ENCODE measurements around the gene MCF2L. TPM values are rescaled to one million over a fixed set of nuclear protein-coding genes. Genes with fewer than 3 reads are reported as not detected.
A peak's percentile ranks its signal among the peaks of the same experiment; 100 is the strongest.

The MCF2L gene
- total RNA-seq, 4 donors from 2014 or later: 10.2 to 25.4 (median 16.9) TPM

DNA sequence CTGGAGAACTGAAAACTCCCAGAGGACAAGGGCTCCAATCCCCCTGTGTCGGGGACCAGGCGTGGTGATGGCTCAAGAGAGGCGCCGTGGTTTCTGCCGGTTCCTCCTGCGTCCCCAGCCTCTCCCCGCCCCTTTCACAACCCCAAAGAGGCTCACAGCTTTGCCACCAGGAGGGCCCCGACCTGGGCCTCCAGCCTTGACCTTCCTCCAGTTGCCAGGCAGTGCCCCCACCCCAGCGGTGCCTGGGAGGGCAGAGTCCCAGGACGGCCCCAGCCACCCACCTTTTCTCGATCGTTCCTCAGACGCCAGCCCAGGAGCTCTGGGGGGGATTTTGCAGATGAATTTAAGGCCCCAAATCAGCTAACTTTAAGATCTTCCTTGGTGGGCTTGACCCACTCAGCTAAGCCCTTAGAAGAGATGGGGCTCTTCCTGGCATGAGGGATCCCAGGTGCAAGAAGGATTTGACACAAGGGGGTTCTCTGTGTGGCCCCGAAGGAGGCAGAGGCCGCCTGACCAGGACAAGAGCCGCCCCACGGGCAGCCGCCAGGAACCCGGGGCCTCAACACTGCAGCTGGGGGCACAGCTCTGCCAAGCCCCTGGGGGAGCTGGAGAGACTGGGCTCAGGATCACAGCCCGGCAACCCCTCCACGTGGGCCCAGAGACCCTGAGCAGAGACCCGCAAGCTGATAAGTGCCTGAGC, 47.0 kb downstream of the MCF2L start:
- peaks cover 10 to 57% (median 32%) of the 10 kb centered on the region in 3 donors for H3K4me1 ChIP-seq
- no peaks in the 10 kb centered on the region for H3K9me3 ChIP-seq
- no peak for DNase-seq
- H3K27me3 ChIP-seq: no peaks in the 10 kb centered on the region
- H3K27ac ChIP-seq: no peak overlapping the region
- H3K4me3 ChIP-seq: no peak overlapping the region
- 71 to 80% methylated on average over 1 to 6 of the region's 22 CpGs for WGBS, 2 donors
- no peak for TF ChIP-seq POLR2A (IDR thresholded peaks at IDR 0.05)
- no peak for TF ChIP-seq CTCF (IDR thresholded peaks at IDR 0.05)
- intact Hi-C loops (cut with DNase I): no loop called here
- H3K36me3 ChIP-seq: no peaks in the 10 kb centered on the region

DNA sequence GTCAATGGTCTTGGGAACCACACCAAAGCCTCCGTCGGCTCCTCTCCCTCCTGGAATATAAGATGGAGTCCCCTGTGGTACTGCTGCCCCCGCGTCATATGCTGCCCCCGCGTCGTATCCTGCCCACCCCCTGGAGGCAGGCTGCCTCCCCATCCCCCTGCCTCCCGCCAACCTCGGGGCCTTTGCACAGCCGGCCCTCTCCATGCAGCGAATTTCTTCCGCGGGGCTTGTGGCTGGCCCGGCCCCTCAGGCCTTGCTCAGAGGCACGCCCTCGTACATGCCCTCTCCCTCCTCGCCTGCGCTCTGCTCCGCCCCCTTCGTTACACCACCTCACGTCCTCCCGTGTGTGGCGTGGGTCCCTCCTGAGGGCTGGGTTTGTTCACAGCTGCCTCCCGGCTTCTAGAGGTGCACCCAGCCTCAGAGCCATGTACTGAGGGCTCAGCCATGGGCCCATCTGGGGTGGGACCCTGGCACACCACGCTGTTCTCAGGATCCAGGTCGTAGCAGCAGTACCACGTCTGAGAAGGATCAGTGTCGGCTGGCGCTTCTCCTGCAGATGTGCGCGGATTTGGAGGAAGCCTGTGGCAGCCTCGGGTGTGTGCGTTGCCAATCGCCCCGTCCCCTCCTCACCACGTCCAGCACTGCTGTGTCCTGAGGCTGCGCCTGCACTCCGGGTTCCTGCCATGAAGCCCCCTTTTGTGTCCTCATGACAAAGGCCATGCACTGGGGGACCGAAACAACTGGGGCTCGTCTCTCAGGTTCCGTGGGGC, 47.7 kb downstream of the MCF2L start:
- no peak overlapping the region for H3K27ac ChIP-seq
- no peak for DNase-seq
- 86 to 87% methylated on average over 19 to 26 of the region's 41 CpGs for WGBS, 2 donors
- no peaks in the 10 kb centered on the region for H3K9me3 ChIP-seq
- H3K27me3 ChIP-seq: no peaks in the 10 kb centered on the region
- H3K4me3 ChIP-seq: no peak overlapping the region
- H3K4me1 ChIP-seq: peaks cover 10 to 61% (median 33%) of the 10 kb centered on the region in 3 donors
- TF ChIP-seq POLR2A (IDR thresholded peaks at IDR 0.05) (no peak), CTCF (IDR thresholded peaks at IDR 0.05) (no peak)
- H3K36me3 ChIP-seq: no peaks in the 10 kb centered on the region
- intact Hi-C loops (cut with DNase I): no loop called here

DNA sequence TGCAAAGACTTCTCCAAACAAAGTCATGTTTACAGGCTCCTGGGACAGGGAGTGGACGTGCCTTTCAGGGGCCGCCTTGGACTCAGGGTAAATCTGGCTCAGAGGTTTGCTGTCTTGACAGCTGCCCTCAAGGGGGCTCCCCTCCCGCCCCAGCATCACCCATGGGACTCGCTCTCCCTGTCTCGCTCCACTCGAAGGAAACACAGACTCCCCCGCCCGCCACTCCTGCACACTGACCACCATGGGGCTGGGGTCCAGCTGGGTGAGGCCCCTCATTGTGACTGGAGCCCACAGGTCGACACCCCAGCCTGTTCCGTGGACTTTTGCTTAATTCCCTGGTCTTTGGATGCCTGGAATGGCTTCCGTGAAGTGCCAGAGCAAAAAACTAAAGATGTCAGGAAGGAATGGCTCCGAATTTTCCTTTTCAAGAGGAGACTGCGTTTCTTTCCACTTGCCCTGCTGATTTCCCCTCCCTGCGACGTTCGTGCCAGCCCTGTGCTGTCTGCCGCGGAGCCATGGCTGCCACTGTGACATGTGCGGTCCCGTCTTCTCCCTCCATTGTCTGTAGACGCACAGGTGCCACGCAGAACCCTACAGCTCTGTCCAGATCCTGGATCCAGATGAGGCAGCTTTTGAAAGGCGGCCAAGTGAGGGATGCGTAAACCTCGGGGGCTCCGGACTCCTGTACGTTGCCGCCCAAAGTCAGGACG, 48.6 kb downstream of the MCF2L start:
- peak overlapping the region in 1 of 4 donors; percentile 30 for H3K4me3 ChIP-seq
- intact Hi-C loops (cut with DNase I): no loop called here
- no peaks in the 10 kb centered on the region for H3K9me3 ChIP-seq
- peaks cover 15 to 65% (median 40%) of the 10 kb centered on the region in 3 donors for H3K4me1 ChIP-seq
- WGBS, 2 donors: 54 to 69% methylated on average over 19 to 23 of the region's 29 CpGs
- no peaks in the 10 kb centered on the region for H3K36me3 ChIP-seq
- peak overlapping the region; percentile 29 to 68 (median 42) for H3K27ac ChIP-seq
- no peaks in the 10 kb centered on the region for H3K27me3 ChIP-seq
- TF ChIP-seq CTCF (IDR thresholded peaks at IDR 0.05): no peak
- TF ChIP-seq POLR2A (IDR thresholded peaks at IDR 0.05): no peak
- DNase-seq: no peak

DNA sequence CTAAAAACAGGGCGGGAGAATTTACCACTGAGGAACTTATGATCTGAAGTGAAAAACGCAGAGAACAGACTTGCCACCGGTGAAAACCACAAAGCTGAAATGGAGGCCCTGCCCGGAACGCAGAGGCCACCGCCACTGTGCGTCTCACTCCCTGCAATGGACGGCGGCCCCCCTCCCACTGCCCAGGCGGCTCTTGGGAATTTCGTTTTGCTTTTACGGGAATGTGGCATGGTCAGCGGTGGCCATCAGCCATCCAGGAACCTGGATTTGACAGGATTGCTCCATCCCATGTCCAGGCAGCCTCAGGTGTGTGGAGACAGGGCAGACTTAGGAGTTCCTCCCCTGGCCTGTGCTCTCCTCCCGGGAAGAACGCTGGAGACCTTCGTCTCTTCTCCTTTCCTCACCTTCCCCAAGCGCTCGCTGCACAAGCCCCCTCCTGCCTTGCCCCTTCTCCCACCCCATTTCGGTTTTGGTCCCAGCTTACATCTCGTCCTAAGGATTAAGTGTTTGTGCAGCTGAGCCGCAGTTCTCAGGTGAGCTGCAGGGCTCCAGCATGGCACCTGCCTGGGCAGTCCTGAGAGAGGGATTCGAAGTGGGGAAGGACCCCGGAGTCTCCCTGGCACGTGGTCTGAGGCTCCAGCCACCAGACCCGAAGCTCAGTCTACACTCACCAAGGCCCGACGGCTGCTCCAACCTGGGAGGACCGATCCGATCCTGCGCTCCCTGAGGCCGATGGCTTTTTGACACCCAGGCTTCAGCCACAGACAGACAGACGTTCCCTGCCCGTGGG, 49.9 kb downstream of the MCF2L start:
- Histone ChIP-seq H3K36me3 (no peaks in the 10 kb centered on the region), H3K4me1 (peaks cover 11 to 65% (median 36%) of the 10 kb centered on the region in 3 donors), H3K27me3 (no peaks in the 10 kb centered on the region), H3K9me3 (no peaks in the 10 kb centered on the region), H3K27ac (peak overlapping the region in 2 of 4 donors; percentile 51 to 68), H3K4me3 (no peak overlapping the region)
- WGBS, 2 donors: 72 to 77% methylated on average over 18 to 19 of the region's 33 CpGs
- DNase-seq: no peak
- intact Hi-C loops (cut with DNase I): no loop called here
- TF ChIP-seq CTCF (IDR thresholded peaks at IDR 0.05) (no peak), POLR2A (IDR thresholded peaks at IDR 0.05) (no peak)
